Body of pancreas (tissue), 4 donors: ENCODE data around the gene DNAJC6. TPM values are rescaled to one million over a fixed set of nuclear protein-coding genes. Genes with fewer than 3 reads are reported as not detected.

Experiments
- ATAC-seq: fragments of 150-250 bp; one replicate; pipeline ENCODE4 v1.9.1; 2016
- DNase-seq, 4 donors: peaks; one replicate each; pipeline ENCODE4 v3.0.0-alpha.2; 2019
- H3K27ac ChIP-seq, 4 donors: fragments of 200-600 bp; sonication (generic); 1 replicate in 3 of 4; 2 replicates in 1 of 4; pipeline versions ENCODE4 v1.5.1 to v1.6.1; 2016 to 2019; ENCODE audit warnings: mild to moderate bottlenecking in 1 of 4, mixed read lengths in 1 of 4, moderate library complexity in 1 of 4
- H3K27me3 ChIP-seq, 2 donors: fragments of 200-600 bp; sonication (generic); one replicate each; pipeline ENCODE4 v1.6.0; 2016; ENCODE audit warnings: mild to moderate bottlenecking in 1 of 2
- H3K36me3 ChIP-seq, 2 donors: fragments of 200-600 bp; sonication (generic); replicated peaks in 1 of 2; 2 replicates each; pipeline ENCODE4 v1.5.1; 2016; ENCODE audit warnings: low read depth in 2 of 2; ENCODE audit not compliant: insufficient read depth in 1 of 2
- H3K4me1 ChIP-seq: fragments of 200-600 bp; sonication (generic); one replicate; pipeline ENCODE4 v1.6.0; 2016
- H3K4me3 ChIP-seq, 2 donors: fragments of 200-600 bp; sonication (generic); 1 replicate in 1 of 2; 2 replicates in 1 of 2; pipeline ENCODE4 v1.5.1; 2016 to 2019
- H3K9me3 ChIP-seq, 3 donors: fragments of 200-600 bp; sonication (generic); 1 replicate in 2 of 3; 2 replicates in 1 of 3; pipeline ENCODE4 v1.5.1; 2016
- CTCF ChIP-seq, 7 experiments: fragments of 450-650 bp in 4 of 7; fragments of 200-600 bp in 3 of 7; sonication (generic) in 3 of 7; IDR thresholded peaks; one replicate each; pipeline ENCODE4 v1.5.1; 2016 to 2019; ENCODE audit warnings: antibody characterized with exemption in 7 of 7
- POLR2A ChIP-seq, 3 donors: fragments of 450-650 bp; IDR thresholded peaks; one replicate each; pipeline ENCODE4 v1.6.1; 2016; ENCODE audit warnings: antibody characterized with exemption in 3 of 3, mild to moderate bottlenecking in 2 of 3
- WGBS, 2 donors: methylation state at CpG; one replicate each; pipeline ENCODE4 v1.1.5; 2017; 5-methylcytosine and 5-hydroxymethylcytosine counted together
- intact Hi-C: fragments of 100-400 bp; cut with DNase I; formaldehyde crosslinking; loops from one replicate; pipeline ENCODE4 v1.15.1; 2023
- total RNA-seq, 2 donors: library from RNA; depleted of rRNA; stranded (reverse); fragments of >200 nt; gene quantifications; one replicate each; pipeline ENCODE4 v1.1.0, GENCODE V29; 2016

Gene DNAJC6
- total RNA-seq, 2 donors from 2014 or later, result 0.99 to 2.3 TPM

DNA sequence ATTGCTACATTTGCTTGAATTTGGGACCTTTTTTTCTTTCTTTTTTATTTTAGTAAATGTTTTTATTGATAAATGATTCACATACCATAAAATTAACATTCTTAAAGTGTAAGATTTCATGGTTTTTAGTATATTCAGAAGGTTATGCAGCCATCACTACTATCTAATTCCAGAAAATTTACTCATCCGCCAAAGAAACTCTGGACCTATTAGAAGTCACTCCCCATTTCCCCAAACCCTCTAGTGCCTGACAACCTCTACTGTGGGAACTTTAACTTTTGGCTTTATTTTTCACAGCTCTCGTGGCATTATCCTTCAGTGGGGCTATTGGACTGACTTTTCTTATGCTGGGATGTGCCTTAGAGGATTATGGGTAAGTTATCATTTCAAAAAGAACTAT, 115.7 kb downstream of the DNAJC6 start:
- TF ChIP-seq POLR2A (IDR thresholded peaks at IDR 0.05) (no peak), CTCF (IDR thresholded peaks at IDR 0.05) (no peak)
- no peak overlapping the region for H3K27ac ChIP-seq
- DNase-seq, result no peak
- ATAC-seq, result no peak
- 87 to 92% methylated on average over 2 of the region's 2 CpGs for WGBS, 2 donors
- no peak overlapping the region for H3K4me3 ChIP-seq
- H3K36me3 ChIP-seq, result peaks cover 0 to 7% of the 10 kb centered on the region in 2 donors
- peaks cover 30% of the 10 kb centered on the region for H3K4me1 ChIP-seq
- no peaks in the 10 kb centered on the region for H3K27me3 ChIP-seq
- intact Hi-C loops, result no loop called here
- no peaks in the 10 kb centered on the region for H3K9me3 ChIP-seq

DNA sequence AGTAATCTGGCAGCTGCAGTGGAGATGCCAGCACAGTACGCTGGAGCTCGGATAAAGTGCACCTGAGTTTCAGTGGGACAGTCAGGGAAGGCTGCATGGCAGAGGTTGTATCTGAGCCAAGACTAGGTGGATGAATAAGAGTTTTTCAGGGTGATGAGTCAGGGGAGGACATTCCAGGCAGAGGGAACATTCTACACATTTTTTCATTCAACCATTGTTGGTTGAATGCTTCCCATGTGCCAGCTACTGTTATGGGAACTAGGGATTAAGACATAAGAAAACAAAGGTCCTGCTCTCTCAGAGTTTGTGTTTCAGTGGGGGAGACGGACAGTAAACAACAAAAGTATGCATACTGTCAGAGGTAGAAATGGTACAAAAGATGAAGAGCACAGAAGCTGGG, 116.4 kb downstream of the DNAJC6 start:
- Histone ChIP-seq H3K36me3 (peaks cover 0 to 7% of the 10 kb centered on the region in 2 donors), H3K4me3 (no peak overlapping the region), H3K4me1 (peaks cover 30% of the 10 kb centered on the region), H3K27ac (no peak overlapping the region), H3K9me3 (no peaks in the 10 kb centered on the region), H3K27me3 (no peaks in the 10 kb centered on the region)
- WGBS, 2 donors, result 87 to 94% methylated on average over 3 of the region's 3 CpGs
- intact Hi-C loops, result no loop called here
- DNase-seq, result no peak
- no peak for ATAC-seq
- no peak for TF ChIP-seq CTCF (IDR thresholded peaks at IDR 0.05)
- TF ChIP-seq POLR2A (IDR thresholded peaks at IDR 0.05), result no peak

DNA sequence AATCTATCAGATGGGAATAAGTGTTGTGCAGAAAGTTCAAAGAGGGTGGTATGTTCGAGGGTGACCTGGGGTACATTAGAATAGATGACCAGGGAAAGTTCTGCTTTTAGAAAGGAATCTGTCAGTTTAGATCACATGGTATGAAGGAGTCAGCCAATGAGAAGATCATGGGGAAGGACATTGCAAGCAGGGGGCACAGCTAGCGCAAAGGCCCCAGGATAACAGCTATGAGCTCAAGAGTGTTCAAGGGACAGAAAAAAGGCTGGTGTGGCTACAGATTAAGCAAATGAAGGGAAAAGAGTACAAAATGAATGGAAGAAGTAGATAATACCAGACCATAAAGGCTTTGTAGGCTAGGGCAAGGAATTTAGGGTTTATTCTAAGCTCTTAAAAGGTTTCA, 119.7 kb downstream of the DNAJC6 start:
- peaks cover 6% of the 10 kb centered on the region for H3K4me1 ChIP-seq

GRCh38 chr1:65429806-65430205, 120.5 kb downstream of the DNAJC6 start:
- no peaks in the 10 kb centered on the region for H3K27me3 ChIP-seq
- no peak for DNase-seq
- peaks cover 5 to 14% of the 10 kb centered on the region in 2 donors for H3K36me3 ChIP-seq
- no peak for ATAC-seq
- no peaks in the 10 kb centered on the region for H3K4me1 ChIP-seq
- H3K27ac ChIP-seq, result peak overlapping the region in 1 of 4 donors; percentile 24
- TF ChIP-seq POLR2A (IDR thresholded peaks at IDR 0.05) (no peak), CTCF (IDR thresholded peaks at IDR 0.05) (no peak)
- intact Hi-C loops, result no loop called here
- H3K4me3 ChIP-seq, result no peak overlapping the region
- 73 to 75% methylated on average over 7 of the region's 7 CpGs for WGBS, 2 donors
- no peaks in the 10 kb centered on the region for H3K9me3 ChIP-seq

More for the DNA sequence above, 119.7 kb downstream of the DNAJC6 start:
- peak overlapping the region in 1 of 4 donors; percentile 14 for H3K27ac ChIP-seq
- H3K9me3 ChIP-seq, result no peaks in the 10 kb centered on the region
- intact Hi-C loops, result no loop called here
- no peaks in the 10 kb centered on the region for H3K27me3 ChIP-seq
- TF ChIP-seq POLR2A (IDR thresholded peaks at IDR 0.05), result no peak
- no peak for TF ChIP-seq CTCF (IDR thresholded peaks at IDR 0.05)
- no peak overlapping the region for H3K4me3 ChIP-seq
- 81 to 94% methylated on average over 2 of the region's 2 CpGs for WGBS, 2 donors
- ATAC-seq, result no peak
- H3K36me3 ChIP-seq, result peaks cover 5 to 14% of the 10 kb centered on the region in 2 donors
- no peak for DNase-seq

GRCh38 chr1:65431111-65431705, 121.9 kb downstream of the DNAJC6 start:
- H3K27me3 ChIP-seq, result no peaks in the 10 kb centered on the region
- intact Hi-C loops, result no loop called here
- peak; percentile 33 for ATAC-seq
- no peak overlapping the region for H3K27ac ChIP-seq
- no peaks in the 10 kb centered on the region for H3K9me3 ChIP-seq
- H3K4me3 ChIP-seq, result no peak overlapping the region
- H3K4me1 ChIP-seq, result no peaks in the 10 kb centered on the region
- peaks cover 5 to 14% of the 10 kb centered on the region in 2 donors for H3K36me3 ChIP-seq
- 0 to 49% methylated on average over 1 of the region's 1 CpG for WGBS, 2 donors
- DNase-seq, result peak in 1 of 4 donors; percentile 26
- TF ChIP-seq POLR2A (IDR thresholded peaks at IDR 0.05) (no peak), CTCF (IDR thresholded peaks at IDR 0.05) (peak; percentile 18 to 60 (median 52))
